Epithelial cell of umbilical artery (primary cell): Measurements from ENCODE around the gene TNFRSF6B. TPM values are rescaled to one million over a fixed set of nuclear protein-coding genes. Genes with fewer than 3 reads are reported as not detected.

ENCODE experiments used
- total RNA-seq: library from RNA; depleted of rRNA; stranded (reverse); fragments of >200 nt; gene quantifications from 2 replicates; pipeline ENCODE4 v1.2.3, GENCODE V29; 2014

The TNFRSF6B gene, protein sequence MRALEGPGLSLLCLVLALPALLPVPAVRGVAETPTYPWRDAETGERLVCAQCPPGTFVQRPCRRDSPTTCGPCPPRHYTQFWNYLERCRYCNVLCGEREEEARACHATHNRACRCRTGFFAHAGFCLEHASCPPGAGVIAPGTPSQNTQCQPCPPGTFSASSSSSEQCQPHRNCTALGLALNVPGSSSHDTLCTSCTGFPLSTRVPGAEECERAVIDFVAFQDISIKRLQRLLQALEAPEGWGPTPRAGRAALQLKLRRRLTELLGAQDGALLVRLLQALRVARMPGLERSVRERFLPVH
- total RNA-seq, result 7.1 and 41.5 TPM in 2 replicates

DNA sequence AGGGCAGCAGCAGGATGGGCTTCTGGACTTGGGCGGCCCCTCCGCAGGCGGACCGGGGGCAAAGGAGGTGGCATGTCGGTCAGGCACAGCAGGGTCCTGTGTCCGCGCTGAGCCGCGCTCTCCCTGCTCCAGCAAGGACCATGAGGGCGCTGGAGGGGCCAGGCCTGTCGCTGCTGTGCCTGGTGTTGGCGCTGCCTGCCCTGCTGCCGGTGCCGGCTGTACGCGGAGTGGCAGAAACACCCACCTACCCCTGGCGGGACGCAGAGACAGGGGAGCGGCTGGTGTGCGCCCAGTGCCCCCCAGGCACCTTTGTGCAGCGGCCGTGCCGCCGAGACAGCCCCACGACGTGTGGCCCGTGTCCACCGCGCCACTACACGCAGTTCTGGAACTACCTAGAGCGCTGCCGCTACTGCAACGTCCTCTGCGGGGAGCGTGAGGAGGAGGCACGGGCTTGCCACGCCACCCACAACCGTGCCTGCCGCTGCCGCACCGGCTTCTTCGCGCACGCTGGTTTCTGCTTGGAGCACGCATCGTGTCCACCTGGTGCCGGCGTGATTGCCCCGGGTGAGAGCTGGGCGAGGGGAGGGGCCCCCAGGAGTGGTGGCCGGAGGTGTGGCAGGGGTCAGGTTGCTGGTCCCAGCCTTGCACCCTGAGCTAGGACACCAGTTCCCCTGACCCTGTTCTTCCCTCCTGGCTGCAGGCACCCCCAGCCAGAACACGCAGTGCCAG, at the start of gene TNFRSF6B:
Gene TNFRSF6B, plus strand, starts transcription at position 25 of the 729 bp plus-strand sequence. Its CDS starts 116 bp downstream, at position 141.

DNA sequence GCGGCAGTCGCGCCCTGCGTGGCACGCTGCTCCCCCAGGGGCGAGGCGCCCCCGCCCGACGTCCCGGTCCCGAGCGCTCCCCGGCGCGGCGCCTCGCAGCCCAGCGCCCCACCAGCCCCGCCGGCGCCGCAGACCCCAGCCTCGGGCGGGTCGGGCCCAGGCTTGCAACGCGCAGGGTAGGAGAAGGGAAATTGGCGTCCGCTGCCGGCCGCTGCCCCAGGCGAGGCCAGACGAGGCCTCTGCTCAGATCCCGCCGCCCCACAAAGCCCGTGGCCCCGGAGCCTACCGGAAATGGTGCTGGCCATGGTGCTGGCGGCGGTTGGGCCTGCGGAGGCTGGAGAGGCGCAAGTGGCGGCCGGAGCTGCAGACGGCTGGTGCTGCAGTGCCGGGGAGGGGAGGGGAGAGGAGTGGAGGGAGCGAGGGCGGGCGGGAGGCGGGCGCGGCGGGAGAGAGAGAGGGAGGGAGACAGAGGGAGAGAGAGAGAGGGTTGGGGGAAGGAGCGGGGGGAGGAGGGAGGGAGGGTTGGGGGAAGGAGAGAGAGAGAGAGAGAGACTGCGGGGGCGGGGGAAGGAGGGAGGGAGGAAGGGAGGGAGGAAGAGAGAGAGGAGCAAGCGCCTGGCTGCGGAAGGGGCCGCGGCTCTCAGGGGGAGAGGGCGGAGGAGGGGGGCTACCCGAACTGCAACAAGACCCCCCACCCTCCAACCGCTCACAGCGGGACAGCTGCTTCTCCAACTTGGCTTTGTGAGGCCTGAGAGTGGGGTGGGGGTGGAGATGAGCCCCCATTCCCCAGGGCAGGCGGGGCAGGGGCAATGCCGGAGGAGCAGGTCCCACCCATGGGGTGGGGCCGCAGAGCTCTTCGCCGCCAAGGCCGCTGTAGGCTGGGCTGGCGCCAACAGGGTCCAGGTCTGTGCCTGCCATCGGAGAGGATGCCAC, 43.1 kb upstream of the TNFRSF6B start, which contains the start of gene STMN3:
Gene STMN3, minus strand, starts transcription at position 384 of the 933 bp plus-strand sequence. Its CDS starts 79 bp downstream, at position 305.

DNA sequence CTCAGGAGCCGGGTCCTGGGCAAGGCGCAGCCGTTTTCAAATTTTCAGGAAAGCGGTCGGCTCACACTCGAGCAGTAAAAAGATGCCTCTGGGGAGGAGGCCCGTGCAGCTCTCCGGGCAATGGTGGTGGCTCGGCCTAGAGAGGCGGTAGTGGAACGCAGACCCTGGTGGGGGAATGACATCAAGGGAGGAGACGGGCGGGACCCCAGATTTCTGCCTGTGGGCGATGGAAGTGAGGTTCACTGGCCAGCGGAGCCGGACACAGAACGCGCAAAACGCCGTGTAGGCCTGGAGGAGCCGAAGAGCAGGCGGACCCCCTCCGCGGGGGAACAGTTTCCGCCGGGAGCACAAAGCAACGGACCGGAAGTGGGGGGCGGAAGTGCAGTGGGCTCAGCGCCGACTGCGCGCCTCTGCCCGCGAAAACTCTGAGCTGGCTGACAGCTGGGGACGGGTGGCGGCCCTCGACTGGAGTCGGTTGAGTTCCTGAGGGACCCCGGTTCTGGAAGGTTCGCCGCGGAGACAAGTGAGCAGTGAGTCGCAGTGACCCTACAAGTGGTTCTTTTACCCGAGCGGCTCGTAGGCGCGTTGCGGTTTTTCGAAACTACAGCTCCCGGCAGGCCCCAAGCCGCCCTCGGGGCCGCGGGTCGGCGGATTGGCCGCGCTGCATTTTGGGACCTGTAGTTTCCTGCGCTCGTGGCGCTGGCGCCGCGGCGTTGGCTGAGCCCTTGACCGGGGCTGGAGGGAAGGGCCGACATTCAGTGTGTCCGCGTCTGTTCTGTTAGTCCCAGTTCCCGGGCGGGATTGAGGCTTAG, 38.3 kb upstream of the TNFRSF6B start, which contains the start of gene RTEL1:
Gene RTEL1, plus strand, starts transcription at position 376 of the 812 bp plus-strand sequence. CDS start 1,091 bp downstream, outside the sequence.

DNA sequence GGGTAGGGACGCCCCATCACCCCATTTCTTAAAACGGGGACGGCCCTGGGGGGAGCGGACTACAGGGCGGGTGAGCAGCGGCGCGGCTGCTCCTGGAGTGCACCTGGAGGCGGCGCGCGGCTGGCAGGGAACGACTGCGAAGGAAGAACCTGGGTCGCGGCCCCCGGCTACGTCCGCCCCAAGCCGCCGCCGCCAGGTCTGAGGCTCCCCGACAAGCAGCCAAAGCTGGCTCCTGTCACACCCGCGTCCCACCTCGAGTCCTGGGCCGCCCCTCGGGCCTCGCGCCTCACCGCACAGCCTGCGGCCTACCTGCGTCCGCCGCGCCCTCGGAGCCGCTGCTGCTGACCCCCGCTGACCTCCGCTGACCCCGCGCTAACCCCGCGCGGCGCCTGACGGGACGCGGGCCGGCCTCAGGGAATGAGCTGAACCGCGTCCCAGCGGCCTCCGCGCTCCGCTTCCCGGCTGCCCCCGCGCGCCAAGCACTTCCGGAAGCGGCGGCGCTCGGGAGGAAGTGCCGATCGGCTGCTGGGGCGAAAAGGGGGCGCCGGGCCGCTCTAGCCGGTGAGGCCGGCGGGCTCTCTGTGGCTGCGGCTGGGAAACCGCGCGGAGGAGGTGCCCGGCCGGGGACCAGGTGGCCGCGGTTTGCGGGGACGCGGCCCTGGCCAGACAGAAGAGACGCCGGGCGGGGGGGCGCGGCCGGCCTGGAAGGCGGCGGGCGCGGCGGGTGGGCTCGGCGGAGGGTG, 11.3 kb downstream of the TNFRSF6B start, which contains the start of the genes ARFRP1 and ZGPAT:
Gene ARFRP1, minus strand, starts transcription at position 419 of the 743 bp plus-strand sequence. CDS start 885 bp downstream, outside the sequence.
Gene ZGPAT, plus strand, starts transcription at position 482 of the 743 bp plus-strand sequence. CDS start 542 bp downstream, outside the sequence.

DNA sequence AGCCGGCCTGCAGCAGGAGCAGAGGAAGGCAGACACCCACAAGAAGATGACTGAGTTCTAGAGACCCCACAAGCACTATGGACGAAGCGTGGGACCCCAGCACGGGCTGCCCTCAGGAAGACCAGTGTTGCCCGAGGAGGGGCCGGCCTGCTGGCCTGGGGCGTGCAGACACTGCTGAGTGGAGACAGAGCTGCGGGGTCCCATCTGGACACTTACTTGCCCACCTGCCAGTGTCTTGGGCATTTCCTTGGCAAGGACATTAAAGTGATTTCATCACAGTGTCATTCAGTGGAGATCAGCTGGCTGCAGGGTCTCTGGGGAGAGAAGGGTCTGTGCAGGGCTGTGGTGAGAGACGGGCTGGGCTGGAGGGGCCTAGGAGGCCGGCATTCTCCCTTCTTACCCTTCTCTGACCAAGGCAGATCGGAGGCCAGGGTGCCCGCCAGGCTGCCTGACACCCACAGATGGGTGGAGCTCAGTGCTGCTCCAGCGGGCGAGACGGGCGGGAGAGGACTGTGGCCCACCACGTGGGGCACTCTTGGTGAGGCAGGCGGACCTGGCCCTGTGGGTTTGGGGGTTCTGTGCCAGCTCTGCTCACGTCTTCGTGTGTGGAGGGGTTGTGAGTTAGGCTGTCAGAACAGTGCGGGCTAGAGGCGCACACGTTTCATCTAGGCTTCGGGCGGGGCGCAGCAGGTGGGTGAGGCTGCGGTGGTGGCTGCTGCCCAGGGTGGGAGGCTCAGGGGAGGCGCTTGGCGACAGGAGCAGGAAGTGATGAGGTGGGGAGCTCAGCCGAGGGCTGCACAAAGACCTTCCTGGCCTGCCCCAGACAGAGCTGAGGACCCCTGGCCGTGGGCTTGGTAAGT, 39.6 kb downstream of the TNFRSF6B start, which contains the start of gene LIME1:
Gene LIME1, plus strand, starts transcription at position 806 of the 860 bp plus-strand sequence. CDS start 886 bp downstream, outside the sequence.

DNA sequence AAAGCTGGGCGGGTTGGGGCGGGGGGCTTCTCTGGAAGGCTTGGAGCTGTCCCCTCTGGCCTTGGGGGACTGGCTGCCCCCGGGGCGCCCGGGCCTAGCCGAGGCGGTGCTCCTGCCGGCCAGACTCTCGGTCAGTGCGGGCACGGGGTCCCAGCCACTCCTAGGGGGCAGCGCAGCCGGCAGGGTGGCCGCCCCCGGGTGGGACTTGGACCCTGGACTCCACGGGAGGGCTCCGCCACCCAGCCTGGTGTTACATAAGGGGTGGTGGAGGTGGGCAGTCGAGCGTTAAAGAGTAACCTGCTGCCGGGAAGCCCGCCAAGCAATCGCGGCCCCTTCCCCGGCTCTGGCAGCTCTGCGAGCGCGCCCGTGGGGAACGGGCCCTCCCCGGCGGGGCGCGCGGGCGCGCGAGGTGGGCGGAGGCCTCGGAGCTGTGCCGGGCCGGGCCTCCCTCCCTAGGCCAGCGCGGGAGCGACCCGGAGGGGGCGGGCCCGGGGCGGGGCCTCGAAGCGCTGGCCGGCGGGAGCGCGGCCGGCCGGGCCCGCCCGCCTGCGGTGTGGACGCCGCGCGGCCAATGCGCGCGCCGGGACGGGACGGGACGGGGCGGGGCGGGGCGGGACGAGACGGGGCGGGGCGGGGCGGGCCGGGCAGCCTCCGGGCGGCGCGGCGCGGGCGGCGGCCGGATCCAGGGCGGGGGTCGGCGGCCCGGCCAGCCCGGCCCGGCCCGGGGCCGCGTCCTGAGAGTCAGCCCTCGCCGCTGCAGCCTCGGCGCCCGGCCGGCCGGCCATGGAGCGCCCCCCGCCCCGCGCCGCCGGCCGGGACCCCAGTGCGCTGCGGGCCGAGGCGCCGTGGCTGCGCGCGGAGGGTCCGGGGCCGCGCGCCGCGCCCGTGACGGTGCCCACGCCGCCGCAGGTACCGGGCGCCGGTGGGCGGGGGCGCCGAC, 42.9 kb downstream of the TNFRSF6B start, which contains the start of gene SLC2A4RG:
Gene SLC2A4RG, plus strand, starts transcription at position 647 of the 940 bp plus-strand sequence. Its CDS starts 137 bp downstream, at position 784.

Other genes starting within 250 kb of the TNFRSF6B start
- not detected in 2 replicates for gene KCNQ2, start 224.0 kb upstream of the TNFRSF6B start, total RNA-seq
- 0.46 and 3.6 TPM in 2 replicates for gene EEF1A2, start 197.6 kb upstream of the TNFRSF6B start, total RNA-seq
- 13.0 and 17.5 TPM in 2 replicates for gene PPDPF, start 175.9 kb upstream of the TNFRSF6B start, total RNA-seq
- not detected in 2 replicates for gene PTK6, start 159.3 kb upstream of the TNFRSF6B start, total RNA-seq
- gene SRMS, start 148.9 kb upstream of the TNFRSF6B start, total RNA-seq, result not detected in 2 replicates
- gene FNDC11, start 142.5 kb upstream of the TNFRSF6B start, total RNA-seq, result 0.15 and 1.3 TPM in 2 replicates
- gene HELZ2, start 122.4 kb upstream of the TNFRSF6B start, total RNA-seq, result 45.8 and 199 TPM in 2 replicates
- 7.0 and 7.1 TPM in 2 replicates for gene GMEB2, start 69.6 kb upstream of the TNFRSF6B start, total RNA-seq
- gene STMN3, start 43.2 kb upstream of the TNFRSF6B start, total RNA-seq, result 0.32 and 0.76 TPM in 2 replicates
- 8.4 and 11.2 TPM in 2 replicates for gene RTEL1, start 38.3 kb upstream of the TNFRSF6B start, total RNA-seq
- 31.2 and 41.9 TPM in 2 replicates for gene ARFRP1, start 11.3 kb downstream of the TNFRSF6B start, total RNA-seq
- 20.5 and 24.8 TPM in 2 replicates for gene ZGPAT, start 11.4 kb downstream of the TNFRSF6B start, total RNA-seq
- gene LIME1, start 40.0 kb downstream of the TNFRSF6B start, total RNA-seq, result 1.3 and 4.3 TPM in 2 replicates
- 9.1 and 10.4 TPM in 2 replicates for gene SLC2A4RG, start 43.1 kb downstream of the TNFRSF6B start, total RNA-seq
- gene ZBTB46, start 134.6 kb downstream of the TNFRSF6B start, total RNA-seq, result 2.9 and 4.9 TPM in 2 replicates
- not detected in 2 replicates for gene ABHD16B, start 164.8 kb downstream of the TNFRSF6B start, total RNA-seq
- gene TPD52L2, start 168.6 kb downstream of the TNFRSF6B start, total RNA-seq, result 114 and 127 TPM in 2 replicates
- gene DNAJC5, start 198.5 kb downstream of the TNFRSF6B start, total RNA-seq, result 63.2 and 67.9 TPM in 2 replicates